Epidermal melanocyte (primary cell): Measurements from ENCODE around the gene DMD.

Source experiments
- DNase-seq: peaks from one replicate; pipeline ENCODE4 v3.0.0; 2011; ENCODE audit warnings: low spot score; ENCODE audit not compliant: insufficient read length

Gene DMD

DNA sequence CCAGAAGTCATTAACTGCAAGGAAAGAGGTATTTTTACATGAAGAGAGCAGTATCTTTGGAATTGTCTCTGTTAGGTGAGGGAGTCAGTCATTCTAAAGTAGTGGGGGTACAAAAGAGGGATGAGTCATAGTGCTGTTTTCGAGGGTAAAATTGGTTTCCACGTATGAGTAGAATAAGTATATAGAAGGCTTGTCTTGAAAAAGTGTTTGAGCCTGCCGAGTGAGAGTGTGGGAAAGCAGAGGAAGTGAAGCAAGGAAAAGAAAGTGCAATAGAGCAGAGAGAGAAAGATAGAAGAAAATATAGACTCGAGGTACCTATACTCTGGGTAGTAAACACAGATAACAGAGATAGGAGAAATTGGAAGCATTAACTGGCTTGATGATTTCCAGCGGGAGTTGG, 696.4 kb downstream of the DMD start:
- no peak for DNase-seq

DNA sequence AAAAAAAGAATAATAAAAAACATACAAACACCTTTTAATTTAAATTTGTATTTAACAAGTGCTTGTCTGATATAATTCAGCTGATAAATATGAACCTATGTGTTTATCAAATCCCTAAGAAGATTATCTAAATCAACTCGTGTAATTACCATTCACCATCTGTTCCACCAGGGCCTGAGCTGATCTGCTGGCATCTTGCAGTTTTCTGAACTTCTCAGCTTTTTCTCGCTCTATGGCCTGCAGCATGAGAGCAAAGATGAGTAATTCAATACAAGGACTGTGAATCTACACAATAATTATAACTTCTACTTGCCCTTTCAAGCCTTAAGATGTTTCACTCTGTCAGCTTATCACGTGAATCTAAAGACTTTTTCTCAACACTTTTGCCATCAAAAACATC, 709.7 kb downstream of the DMD start:
- DNase-seq = no peak

DNA sequence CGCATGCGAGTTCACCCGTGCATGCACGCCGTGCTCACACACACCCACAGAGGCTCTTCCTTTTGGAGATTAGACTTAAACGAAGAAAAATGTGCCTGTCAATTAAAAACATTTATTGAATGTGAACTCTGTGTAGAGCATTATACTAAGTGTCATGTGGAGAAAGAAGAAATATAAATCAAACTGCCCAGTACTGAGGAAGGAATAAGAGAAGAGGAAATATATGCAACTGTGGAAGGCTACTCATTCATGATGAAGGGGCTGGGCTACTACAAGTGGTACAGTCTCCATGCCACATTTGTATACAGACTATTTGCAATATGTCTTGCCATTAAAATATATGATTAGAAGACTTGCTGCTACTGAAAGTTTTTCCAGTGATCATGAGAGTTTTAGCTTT, 714.7 kb downstream of the DMD start:
- DNase-seq = no peak

DNA sequence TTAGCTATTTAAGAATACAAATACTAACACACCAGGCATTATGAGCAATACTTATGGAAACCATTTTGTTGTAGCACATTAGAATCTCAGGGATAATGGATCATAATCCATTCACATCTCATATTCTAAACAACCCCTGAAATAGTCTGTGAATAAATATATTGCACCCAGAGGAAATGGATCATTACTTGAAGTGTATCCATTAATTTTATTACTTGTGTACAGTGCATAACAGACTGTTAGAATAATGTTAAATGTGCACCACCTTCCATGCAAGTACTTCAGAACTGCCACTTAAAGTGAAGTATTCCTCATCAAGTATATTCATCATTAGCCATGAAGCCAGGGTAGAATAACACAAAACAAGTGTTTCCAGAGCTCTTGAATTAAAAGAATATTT, 715.5 kb downstream of the DMD start:
- no peak for DNase-seq

DNA sequence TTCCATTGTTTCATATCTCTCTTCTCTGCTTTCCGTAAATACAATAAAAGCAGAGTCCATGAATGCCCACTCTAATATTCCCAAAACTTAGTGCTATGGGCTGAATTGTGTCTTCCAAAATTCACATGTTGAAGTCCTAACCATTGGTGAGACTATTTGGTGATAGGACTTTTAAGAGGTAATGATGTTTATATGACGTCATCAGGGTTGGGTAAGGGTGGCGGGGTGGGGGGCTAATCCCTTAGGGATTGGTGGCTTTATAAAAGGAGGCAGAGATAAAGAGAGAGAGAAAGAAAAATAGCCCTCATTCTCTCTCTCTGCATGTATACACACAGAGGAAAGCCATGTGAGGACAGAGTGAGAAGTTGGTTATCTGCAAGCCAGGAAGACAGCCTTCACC, 722.2 kb downstream of the DMD start:
- DNase-seq = no peak

DNA sequence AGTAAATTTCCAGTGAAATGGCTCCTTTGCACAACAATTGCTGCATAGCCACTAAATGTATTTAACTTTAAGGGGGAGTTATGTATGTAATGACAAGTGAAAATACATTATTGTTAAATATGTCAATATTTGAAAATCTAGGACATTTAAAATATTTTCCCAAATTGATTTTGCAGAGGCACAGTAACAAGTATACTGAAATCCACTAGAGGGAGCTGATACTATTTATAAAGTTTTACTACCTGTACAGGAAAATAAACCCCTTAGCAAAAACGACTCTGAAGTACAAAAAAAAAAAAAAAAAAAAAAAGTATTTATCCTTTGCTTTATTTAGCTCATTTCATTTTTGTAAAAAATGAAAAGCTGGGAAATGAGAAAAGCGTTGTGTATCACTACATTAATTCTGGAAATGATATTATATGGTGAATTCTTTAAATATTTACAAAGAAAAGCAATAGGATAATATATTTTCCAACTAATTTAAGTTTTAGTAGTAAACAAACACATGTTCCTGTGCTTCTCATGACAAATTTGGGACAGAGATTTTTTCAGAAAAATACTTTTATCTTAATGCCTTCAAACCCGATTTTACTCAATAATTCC, 727.7 kb downstream of the DMD start:
- DNase-seq = no peak

DNA sequence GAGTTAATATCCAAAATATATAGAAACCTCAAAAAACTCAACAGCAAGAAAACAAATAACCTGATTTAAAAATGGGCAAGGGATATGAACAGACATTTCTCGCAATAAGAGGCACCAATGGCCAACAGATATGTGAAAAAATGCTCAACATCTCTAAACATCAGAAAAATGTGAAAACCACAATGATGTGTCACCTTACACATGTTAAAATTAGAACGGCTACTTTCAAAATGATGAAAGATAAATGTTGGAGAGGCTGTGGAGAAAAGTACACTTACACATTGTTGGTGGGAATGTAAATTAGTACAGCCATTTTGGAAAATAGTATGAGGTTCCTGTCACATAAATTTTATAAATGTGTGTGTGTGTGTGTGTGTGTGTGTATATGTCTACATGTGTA, 731.3 kb downstream of the DMD start:
- no peak for DNase-seq

DNA sequence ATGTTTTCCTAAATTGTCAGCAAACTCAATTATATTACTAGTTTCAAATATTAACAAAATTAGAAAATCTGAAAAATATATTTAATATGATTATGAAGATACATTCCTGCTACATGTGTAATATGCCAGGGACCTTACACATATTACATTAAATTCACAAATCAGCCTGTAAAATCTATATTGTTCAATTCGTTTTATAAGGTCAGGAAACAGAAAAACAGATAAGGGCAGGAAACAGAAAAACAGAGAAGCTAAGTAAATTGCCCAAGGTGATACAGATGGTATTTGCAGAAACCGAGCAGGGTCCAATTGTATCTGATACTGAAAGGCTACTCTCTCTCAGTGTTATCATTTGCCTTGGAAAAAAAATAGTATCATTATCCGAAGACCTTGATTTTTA, 739.0 kb downstream of the DMD start:
- DNase-seq = no peak

DNA sequence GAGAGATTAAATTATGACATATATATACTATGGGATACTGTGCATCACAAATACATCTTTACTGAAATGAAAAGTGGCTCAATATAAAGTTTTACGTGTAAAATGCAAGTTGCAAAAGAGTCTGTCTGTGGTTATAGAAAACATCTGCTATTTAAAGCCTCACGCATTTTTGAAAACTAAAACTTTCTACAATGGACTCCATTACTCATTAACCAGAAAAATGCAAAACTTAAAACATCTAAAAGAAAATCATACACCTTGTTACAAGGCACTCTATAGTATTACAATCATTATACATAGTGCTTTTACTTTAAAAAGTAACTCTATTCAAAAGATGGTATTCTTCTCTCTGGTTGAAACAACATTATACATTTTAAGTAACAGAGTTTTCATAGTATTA, 755.6 kb downstream of the DMD start:
- no peak for DNase-seq

DNA sequence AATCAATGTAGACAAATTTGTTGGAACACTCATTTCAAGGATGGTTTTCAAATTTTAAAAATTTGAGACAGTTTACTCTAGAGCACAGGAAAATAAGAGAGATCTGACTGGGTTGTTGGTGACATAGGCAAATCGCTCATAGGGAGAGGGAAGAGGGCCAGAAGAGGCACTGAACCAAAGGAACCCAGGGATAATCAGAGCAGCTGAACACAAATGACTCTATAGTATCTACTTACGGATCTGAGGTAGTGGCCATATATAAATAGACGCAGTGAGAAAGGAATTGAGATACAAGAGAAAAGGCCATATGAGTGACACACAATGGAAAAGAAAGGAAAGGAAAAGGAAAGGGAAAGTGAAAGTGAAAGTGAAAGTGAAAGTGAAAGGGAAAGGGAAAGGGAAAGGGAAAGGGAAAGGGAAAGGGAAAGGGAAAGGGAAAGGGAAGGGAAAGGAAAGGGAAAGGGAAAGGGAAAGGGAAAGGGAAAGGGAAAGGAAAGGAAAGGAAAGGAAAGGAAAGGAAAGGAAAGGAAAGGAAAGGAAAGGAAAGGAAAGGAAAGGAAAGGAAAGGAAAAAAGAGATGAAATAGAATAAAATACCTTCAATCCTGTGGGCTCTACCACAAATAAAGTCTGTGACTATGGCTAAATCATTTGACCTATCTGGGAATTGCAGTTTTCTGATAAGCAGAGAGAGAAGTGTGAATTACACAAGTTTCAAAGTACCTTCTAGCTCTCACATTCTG, 759.2 kb downstream of the DMD start:
- no peak for DNase-seq

DNA sequence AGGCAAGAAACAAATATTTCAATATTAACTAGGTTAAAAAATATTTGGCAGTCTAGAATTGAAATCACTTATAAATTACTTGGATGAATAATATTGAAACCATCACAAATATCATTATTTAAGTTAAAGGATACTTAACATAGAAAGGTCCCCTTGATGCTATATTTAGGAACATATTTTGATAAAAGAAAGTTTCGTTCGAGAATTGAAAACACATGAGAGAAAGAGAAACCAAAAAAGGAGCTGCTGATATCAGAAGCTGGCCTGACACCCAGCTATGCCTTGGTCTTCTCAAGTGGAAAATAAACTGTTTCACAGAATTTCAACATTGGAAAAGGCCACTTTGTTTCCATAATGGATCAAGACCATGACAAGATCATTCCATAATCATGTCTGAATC, 762.4 kb downstream of the DMD start:
- DNase-seq = no peak

DNA sequence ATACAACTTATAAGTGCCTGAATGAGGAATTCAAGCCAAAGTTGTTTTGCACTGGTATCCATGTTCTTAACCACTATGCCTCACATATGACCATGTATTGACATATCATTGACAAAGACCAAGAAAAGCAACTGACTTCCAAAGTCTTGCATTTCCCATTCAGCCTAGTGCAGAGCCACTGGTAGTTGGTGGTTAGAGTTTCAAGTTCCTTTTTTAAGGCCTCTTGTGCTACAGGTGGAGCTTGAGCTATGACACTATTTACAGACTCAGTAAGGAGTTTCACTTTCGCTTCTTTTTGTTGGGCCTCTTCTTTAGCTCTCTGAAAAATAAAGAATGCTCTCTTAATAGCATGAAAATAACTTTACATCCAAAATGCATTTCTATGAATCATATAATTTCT, 763.0 kb downstream of the DMD start:
- DNase-seq = no peak

DNA sequence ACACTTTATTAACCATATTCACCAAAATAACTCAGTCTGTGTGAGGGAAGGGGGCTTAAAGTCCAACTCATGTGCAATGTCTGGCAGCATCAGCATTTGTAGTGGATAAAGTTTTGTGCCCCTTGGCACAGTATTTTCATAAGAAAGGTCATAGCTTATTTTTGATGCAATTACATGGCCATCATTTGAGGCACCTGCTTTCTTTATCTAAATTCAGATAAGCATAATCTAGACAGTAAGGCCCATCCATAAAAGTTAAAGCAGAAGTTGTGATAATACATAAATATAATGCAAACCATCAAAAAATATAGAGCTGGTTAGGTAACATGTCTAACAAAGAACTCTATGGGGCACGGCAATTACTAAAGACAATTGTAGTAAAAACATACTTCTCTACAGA, 763.7 kb downstream of the DMD start:
- no peak for DNase-seq

DNA sequence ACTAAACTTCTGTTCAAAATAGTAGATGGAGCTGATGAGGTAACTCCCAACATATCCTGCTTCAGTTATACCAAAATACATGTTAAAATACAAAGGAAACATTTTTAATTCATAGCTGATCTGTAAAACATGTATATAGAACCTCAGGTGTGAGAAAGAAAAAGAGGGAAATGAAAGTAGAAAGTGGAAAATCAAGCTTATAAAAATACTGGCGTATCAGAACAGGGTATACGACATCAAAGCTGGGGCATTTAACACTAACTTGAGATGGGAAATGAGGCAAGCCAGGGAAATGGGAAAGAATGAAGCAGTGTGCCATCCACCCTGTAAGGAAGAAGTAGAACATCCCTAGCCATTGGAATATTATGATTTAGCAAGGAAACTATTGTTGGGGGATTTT, 767.5 kb downstream of the DMD start:
- no peak for DNase-seq

DNA sequence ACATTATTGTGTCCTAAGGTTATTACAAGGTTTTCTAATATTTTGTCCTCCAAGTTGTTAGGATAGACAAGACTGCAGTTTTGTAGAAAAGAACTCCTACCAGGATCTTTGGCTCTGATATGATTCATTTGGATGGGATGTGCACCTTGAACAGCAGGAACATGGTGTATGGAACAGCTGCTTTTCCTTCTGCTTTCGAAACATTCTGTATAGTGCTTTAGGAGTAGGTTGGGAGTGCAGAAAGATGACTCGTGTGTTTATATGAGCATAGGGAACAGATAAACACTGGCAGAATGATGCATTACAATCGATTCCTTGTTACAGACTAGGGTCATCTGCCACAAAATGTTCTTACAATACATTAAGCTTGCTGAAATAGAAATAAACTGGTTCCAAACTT, 790.1 kb downstream of the DMD start:
- no peak for DNase-seq

DNA sequence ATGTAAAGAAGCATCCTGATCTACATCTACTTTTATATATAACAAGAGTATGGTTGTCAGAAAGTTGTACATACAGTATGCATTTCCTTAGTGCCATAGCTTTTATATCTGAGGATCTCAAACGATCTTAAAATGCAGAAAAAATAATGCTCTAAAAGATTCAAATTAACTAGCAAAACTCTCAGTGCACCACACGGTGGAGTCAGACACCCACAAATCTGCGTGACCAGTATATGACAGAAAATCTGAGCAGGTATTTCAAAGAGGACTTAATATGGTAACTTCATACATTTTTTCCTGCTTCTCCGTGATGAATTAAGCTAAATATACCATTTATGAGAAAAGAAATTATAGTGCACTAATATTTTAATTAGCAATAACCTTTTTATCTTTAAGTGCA, 803.0 kb downstream of the DMD start:
- DNase-seq = no peak

DNA sequence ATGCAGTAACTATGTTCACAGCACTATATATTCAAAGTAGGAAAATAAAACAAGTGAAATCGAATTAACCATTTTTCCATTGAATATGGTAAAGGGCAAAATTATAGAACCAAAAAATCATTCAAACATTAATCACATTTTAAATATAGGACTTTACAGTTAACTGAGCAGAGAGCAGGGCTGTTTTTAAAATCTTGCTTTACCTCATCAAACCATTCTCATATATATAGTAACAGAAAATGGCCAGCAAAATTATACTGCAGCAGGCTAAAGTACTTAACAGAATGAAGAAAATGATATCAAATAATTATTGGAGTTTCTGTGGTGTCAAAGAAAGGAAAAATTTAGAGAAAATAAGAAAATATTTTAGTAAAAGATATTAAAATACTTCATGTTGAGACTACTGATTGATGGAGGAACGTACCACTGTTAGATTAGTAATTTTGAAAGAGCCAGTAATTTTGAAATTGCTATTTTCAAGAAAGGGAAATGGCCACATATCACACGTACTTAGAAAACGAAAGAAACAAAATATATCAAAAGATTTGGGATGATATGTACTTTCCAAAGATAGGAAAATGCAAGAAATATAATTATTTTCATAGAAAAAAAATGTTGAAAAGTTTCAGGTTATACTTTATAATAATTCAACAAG, 813.7 kb downstream of the DMD start:
- DNase-seq = no peak

DNA sequence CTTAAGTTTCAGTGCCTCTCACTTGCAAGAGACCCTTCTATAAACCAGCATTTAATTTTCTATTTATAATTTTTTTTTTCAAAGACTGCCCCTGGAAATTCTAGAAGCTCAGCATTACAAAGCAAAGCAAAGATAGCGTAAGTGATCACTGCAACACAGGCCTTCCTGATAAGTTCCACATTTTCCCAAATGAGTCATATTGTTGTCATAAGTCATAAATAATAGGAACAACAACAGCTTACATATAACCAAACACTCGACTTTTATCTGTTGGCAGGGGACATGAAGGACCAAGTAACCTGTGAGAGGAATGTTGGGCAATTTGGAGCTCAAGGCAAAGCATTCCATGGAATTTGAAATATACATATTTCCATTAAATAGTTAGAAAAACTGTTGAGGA, 815.5 kb downstream of the DMD start:
- no peak for DNase-seq

DNA sequence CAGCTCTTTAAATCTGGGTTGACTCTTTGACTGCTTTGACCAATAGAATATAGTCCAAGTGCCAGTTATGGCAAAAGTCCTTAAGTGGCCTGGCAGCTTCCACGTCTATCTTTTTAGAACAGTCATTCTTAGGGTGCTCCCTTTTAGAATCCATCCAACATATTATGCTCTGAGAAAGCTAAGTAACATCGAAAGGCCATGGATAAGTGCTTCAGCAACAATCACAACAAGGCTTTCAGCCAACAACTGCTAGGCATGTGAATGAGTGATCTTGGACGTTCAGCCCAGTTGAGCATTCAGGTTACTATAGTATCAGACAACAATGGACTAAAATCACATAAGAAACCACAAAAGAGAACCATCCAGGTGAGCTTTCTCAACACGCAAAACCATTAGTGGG, 818.7 kb downstream of the DMD start:
- no peak for DNase-seq

DNA sequence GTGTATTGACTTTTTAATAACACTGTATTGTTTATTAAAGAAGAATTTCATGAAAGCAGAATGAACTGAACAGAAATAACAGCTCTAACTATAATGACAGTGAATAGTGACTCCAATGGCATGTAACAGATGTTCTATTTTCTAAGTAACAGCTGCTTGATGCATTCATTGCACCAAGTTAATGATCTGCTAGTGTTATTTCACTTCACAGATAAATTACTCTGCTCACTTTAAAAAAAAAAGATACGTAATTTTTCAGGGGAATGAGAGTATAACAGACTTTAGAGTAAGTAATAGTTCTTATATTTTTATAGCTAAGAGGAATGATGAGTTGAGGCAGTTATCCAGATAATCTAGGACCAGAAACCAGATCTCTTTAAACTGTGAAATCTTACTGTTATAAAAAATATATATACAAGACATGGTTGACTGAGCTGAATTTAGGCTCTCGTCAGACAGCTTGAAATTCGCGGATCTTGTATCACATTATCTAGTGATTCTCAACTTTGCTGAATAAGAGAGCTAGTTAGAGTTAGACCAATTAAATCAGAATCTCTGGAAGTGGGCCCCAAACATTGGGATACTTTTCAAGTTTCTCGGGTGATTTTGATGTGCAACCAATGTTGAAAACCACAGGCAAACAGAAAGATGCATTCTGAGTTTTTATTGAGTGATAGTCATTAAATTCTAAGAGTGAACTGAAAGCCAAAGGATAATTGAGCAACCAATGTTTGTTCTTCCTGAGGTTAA, 840.7 kb downstream of the DMD start:
- DNase-seq = no peak

DNA sequence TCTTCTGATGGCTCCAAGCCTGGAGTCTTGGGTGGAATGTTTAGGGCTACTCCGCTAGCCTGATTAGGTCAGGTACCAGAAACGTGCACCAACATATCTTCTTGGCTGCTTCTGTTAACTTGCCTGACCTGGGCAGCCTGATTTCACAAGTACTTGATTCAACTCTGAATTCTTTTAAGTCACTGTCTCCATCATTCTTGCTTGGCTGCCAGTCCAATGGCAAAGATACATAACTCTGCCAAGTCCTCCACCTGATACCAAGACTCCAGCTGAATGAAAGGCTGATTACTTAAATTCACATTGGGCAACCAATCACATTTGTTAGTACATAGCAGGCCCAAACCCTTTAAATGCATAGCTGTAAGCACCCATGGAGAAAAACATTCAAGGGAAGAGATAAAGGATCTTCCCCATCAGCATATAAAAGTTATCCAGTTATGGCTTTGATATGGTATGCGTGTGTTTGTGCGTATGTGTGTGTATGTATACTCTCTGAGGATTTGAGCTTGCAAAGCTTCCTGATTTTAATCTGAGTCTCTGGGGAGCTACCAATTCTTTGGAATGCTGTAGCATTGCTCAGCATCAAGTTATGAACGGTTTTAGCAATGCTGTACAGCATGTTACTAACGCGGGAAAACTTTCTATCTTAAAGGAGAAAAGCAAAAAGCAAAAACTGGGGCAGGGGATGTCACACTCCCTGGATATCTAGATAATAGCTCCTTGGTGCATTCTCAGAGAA, 917.2 kb downstream of the DMD start:
- DNase-seq = no peak

DNA sequence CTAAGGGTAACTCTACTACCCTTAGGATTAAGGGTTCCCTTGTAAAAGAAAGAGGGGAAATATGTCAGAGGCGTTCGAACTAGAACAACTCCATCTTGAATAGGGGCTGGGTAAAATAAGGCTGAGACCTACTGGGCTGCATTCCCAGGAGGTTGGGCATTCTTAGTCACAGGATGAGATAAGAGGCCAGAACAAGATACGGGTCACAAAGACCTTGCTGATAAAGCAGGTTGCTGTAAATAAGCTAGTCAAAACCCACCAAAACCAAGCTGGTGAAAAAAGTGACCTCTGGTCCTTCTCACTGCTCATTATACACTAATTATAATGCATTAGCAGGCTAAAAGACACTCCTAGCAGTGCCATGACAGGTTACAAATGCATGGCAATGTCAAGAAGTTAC, 922.0 kb downstream of the DMD start:
- DNase-seq = no peak
